H9 (cell line): ENCODE results near the gene TRAK2. TPM values are rescaled to one million over a fixed set of nuclear protein-coding genes. Genes with fewer than 3 reads are reported as not detected.

Source experiments
- DNase-seq: peaks from one replicate; pipeline ENCODE4 v3.0.0-alpha.2; 2017
- H2AFZ ChIP-seq: one replicate; pipeline ENCODE4 v1.6.1; 2013; ENCODE audit warnings: mild to moderate bottlenecking, low read length, control low read depth, moderate library complexity
- H2AK5ac ChIP-seq: 2 replicates; pipeline ENCODE4 v1.6.1; 2013; ENCODE audit warnings: low read length, control low read depth, mixed read lengths; ENCODE audit not compliant: insufficient read length
- H2BK120ac ChIP-seq: one replicate; pipeline ENCODE4 v1.6.1; 2013; ENCODE audit warnings: low read depth, mild to moderate bottlenecking, low read length, control low read depth, inconsistent platforms; ENCODE audit not compliant: poor library complexity, severe bottlenecking
- H2BK12ac ChIP-seq: 2 replicates; pipeline ENCODE4 v1.6.1; 2013; ENCODE audit warnings: low read length, control low read depth, mixed read lengths, low read depth; ENCODE audit not compliant: insufficient read length
- H2BK15ac ChIP-seq: 2 replicates; pipeline ENCODE4 v1.6.1; 2013; ENCODE audit warnings: low read depth, low read length, control low read depth
- H2BK20ac ChIP-seq: one replicate; pipeline ENCODE4 v1.6.1; 2013; ENCODE audit warnings: low read depth, mild to moderate bottlenecking, low read length, control low read depth, inconsistent platforms; ENCODE audit not compliant: poor library complexity, severe bottlenecking
- H2BK5ac ChIP-seq: 2 replicates; pipeline ENCODE4 v1.6.1; 2013; ENCODE audit warnings: low read length, control low read depth, mixed read lengths; ENCODE audit not compliant: insufficient read length
- H3K14ac ChIP-seq: 2 replicates; pipeline ENCODE4 v1.6.1; 2013; ENCODE audit warnings: low read length, control low read depth; ENCODE audit not compliant: insufficient read depth
- H3K18ac ChIP-seq: 2 replicates; pipeline ENCODE4 v1.6.1; 2013; ENCODE audit warnings: low read depth, mild to moderate bottlenecking, mixed read lengths, low read length, control low read depth; ENCODE audit not compliant: insufficient read length
- H3K23ac ChIP-seq: 2 replicates; pipeline ENCODE4 v1.6.1; 2013; ENCODE audit warnings: low read length, control low read depth, mixed read lengths, low read depth; ENCODE audit not compliant: insufficient read length
- H3K23me2 ChIP-seq: 2 replicates; pipeline ENCODE4 v1.6.1; 2013; ENCODE audit warnings: low read depth, mild to moderate bottlenecking, mixed read lengths, low read length, control low read depth; ENCODE audit not compliant: insufficient read length, poor library complexity, severe bottlenecking
- H3K27ac ChIP-seq: 2 replicates; pipeline ENCODE4 v1.5.1; 2013; ENCODE audit warnings: low read length, control low read depth, mixed read lengths, low read depth; ENCODE audit not compliant: insufficient read length
- H3K27me3 ChIP-seq: 2 replicates; pipeline ENCODE4 v1.6.1; 2013; ENCODE audit warnings: low read length, control low read depth, inconsistent platforms; ENCODE audit not compliant: insufficient read depth
- H3K4ac ChIP-seq: 2 replicates; pipeline ENCODE4 v1.6.1; 2013; ENCODE audit warnings: low read depth, mild to moderate bottlenecking, control low read depth, inconsistent platforms, low read length, moderate library complexity
- H3K4me1 ChIP-seq: 2 replicates; pipeline ENCODE4 v1.6.1; 2013; ENCODE audit warnings: low read length, control low read depth, inconsistent platforms; ENCODE audit not compliant: insufficient read depth
- H3K4me2 ChIP-seq: 2 replicates; pipeline ENCODE4 v1.6.1; 2013; ENCODE audit warnings: low read length, control low read depth, mixed read lengths; ENCODE audit not compliant: insufficient read length, insufficient read depth
- H3K56ac ChIP-seq: 2 replicates; pipeline ENCODE4 v1.6.1; 2013; ENCODE audit warnings: low read depth, mild to moderate bottlenecking, mixed read lengths, low read length, control low read depth; ENCODE audit not compliant: insufficient read length
- H3K79me1 ChIP-seq: 2 replicates; pipeline ENCODE4 v1.6.1; 2013; ENCODE audit warnings: low read depth, mild to moderate bottlenecking, moderate library complexity, low read length, control low read depth, inconsistent platforms; ENCODE audit not compliant: insufficient read depth, poor library complexity, severe bottlenecking
- H3K79me2 ChIP-seq: 2 replicates; pipeline ENCODE4 v1.6.1; 2013; ENCODE audit warnings: low read length, control low read depth, inconsistent platforms; ENCODE audit not compliant: insufficient read depth
- H3K9ac ChIP-seq: 2 replicates; pipeline ENCODE4 v1.6.1; 2013; ENCODE audit warnings: low read length, control low read depth, mixed read lengths; ENCODE audit not compliant: insufficient read length; ENCODE audit errors: extremely low read depth
- H3K9me3 ChIP-seq: one replicate; pipeline ENCODE4 v1.6.1; 2013; ENCODE audit warnings: low read depth, low read length, inconsistent platforms; ENCODE audit not compliant: control insufficient read depth
- H3T11ph ChIP-seq: one replicate; pipeline ENCODE4 v1.6.1; 2013; ENCODE audit warnings: mild to moderate bottlenecking, low read length, control low read depth, inconsistent platforms
- H4K20me1 ChIP-seq: one replicate; pipeline ENCODE4 v1.6.1; 2013; ENCODE audit not compliant: control insufficient read depth, insufficient read length, insufficient read depth
- H4K5ac ChIP-seq: 2 replicates; pipeline ENCODE4 v1.6.1; 2013; ENCODE audit warnings: low read depth, mild to moderate bottlenecking, mixed read lengths, low read length, control low read depth; ENCODE audit not compliant: insufficient read length
- H4K8ac ChIP-seq: replicated peaks from 2 replicates; pipeline ENCODE4 v1.6.1; 2013; ENCODE audit warnings: low read length, control low read depth, mixed read lengths, low read depth; ENCODE audit not compliant: insufficient read length
- H4K91ac ChIP-seq: 2 replicates; pipeline ENCODE4 v1.6.1; 2013; ENCODE audit warnings: low read depth, mild to moderate bottlenecking, moderate library complexity, mixed read lengths, low read length, control low read depth; ENCODE audit not compliant: insufficient read length
- H3K27ac Mint-ChIP-seq, 3 experiments: 2 replicates in 2 of 3; 3 replicates in 1 of 3; pipeline ENCODE4 v1.8.0; 2020 to 2021; ENCODE audit warnings: mixed read lengths in 3 of 3, mild to moderate bottlenecking in 1 of 3, moderate library complexity in 1 of 3
- H3K27me3 Mint-ChIP-seq: 2 replicates; pipeline ENCODE4 v1.8.0; 2021; ENCODE audit warnings: low read depth, mild to moderate bottlenecking, moderate library complexity, mixed read lengths
- H3K36me3 Mint-ChIP-seq, 3 experiments: 2 replicates in 2 of 3; 3 replicates in 1 of 3; pipeline ENCODE4 v1.8.0; 2020 to 2021; ENCODE audit warnings: low read depth in 3 of 3, mixed read lengths in 3 of 3; ENCODE audit not compliant: insufficient read depth in 1 of 3
- H3K4me1 Mint-ChIP-seq, 2 experiments: 2 replicates each; pipeline ENCODE4 v1.8.0; 2020; ENCODE audit warnings: mixed read lengths in 2 of 2
- H3K4me3 Mint-ChIP-seq, 2 experiments: 2 replicates in 1 of 2; 3 replicates in 1 of 2; pipeline ENCODE4 v1.8.0; 2020 to 2021; ENCODE audit warnings: mild to moderate bottlenecking in 2 of 2, mixed read lengths in 2 of 2, moderate library complexity in 1 of 2
- H3K9me3 Mint-ChIP-seq, 2 experiments: 2 replicates in 1 of 2; 3 replicates in 1 of 2; pipeline ENCODE4 v1.8.0; 2020; ENCODE audit warnings: mild to moderate bottlenecking in 2 of 2, mixed read lengths in 2 of 2, moderate library complexity in 1 of 2
- CTCF ChIP-seq: fragments of 200-600 bp; sonication (generic); conservative IDR thresholded peaks from 3 replicates; pipeline ENCODE4 v1.8.0; 2021; ENCODE audit warnings: antibody characterized with exemption, mild to moderate bottlenecking
- WGBS: extraction: QIAGEN DNeasy Blood & Tissue Kit; methylation state at CpG from one replicate; pipeline ENCODE4 v1.1.7; 2013; ENCODE audit warnings: missing lambda C conversion rate, low lambda C conversion rate, mixed read lengths; ENCODE audit not compliant: insufficient read length; ENCODE audit errors: extremely low coverage; 5-methylcytosine and 5-hydroxymethylcytosine counted together
- total RNA-seq: library from RNA; stranded (reverse); gene quantifications from 2 replicates; pipeline ENCODE4 v1.2.1, GENCODE V29; 2021

The TRAK2 gene
- total RNA-seq, 1 experiment from 2014 or later = 14.2 TPM

GRCh38 chr2:201450954-201451291 lies 335 bp downstream of the TRAK2 start:
- Histone ChIP-seq H3K27me3 (no peaks in the 10 kb centered on the region), H4K91ac (no peak overlapping the region), H3K9ac (peak overlapping the region; percentile 41), H4K5ac (no peak overlapping the region), H3K23me2 (peaks cover 7% of the 10 kb centered on the region), H2BK120ac (no peak overlapping the region), H3K14ac (no peak overlapping the region), H2BK5ac (no peak overlapping the region), H3K23ac (no peak overlapping the region), H2AK5ac (no peak overlapping the region), H3T11ph (no peak overlapping the region), H4K20me1 (no peaks in the 10 kb centered on the region), H3K9me3 (no peaks in the 10 kb centered on the region), H3K4me1 (no peaks in the 10 kb centered on the region; the same call in 1 of the 2 replicates), H3K79me2 (no peaks in the 10 kb centered on the region), H2AFZ (no peak overlapping the region), H2BK12ac (no peak overlapping the region), H4K8ac (no peak overlapping the region), H3K27ac (no peak overlapping the region), H3K18ac (no peak overlapping the region), H3K4me2 (peak overlapping the region; percentile 64), H3K56ac (no peak overlapping the region), H3K79me1 (no peaks in the 10 kb centered on the region), H2BK20ac (no peak overlapping the region), H3K4ac (no peak overlapping the region), H2BK15ac (no peak overlapping the region)
- Mint-ChIP-seq H3K27me3 (no peaks in the 10 kb centered on the region; the same call in none of the 2 replicates), H3K4me1 (peaks cover 6 to 16% of the 10 kb centered on the region in 2 experiments), H3K36me3 (0 out of 7 replicates have a peak, but pooled peaks cover 0 to 2% (median 0%) of the 10 kb centered on the region in 3 experiments), H3K27ac (peak overlapping the region; percentile 61 to 93 (median 83); a peak in 4 of 7 replicates), H3K9me3 (no peaks in the 10 kb centered on the region), H3K4me3 (peak overlapping the region; percentile 93 to 95)
- TF ChIP-seq CTCF = no peak
- no CpG with 5 or more reads among the region's 20 CpGs for WGBS
- DNase-seq = no peak
